HCT116 (cell line): ENCODE data around the gene ADAMTSL2.

Experiments
- ATF3 ChIP-seq: IDR thresholded peaks from 2 replicates; pipeline ENCODE4 v1.6.1; 2012
- CTCF ChIP-seq, 3 experiments: fragments of 200-600 bp in 1 of 3; sonication (generic) in 1 of 3; IDR thresholded peaks in 2 of 3; conservative IDR thresholded peaks in 1 of 3; 2 replicates each; pipeline ENCODE4 v1.5.1; 2012 to 2017; ENCODE audit warnings: low read depth in 2 of 3, low read length in 2 of 3, antibody characterized with exemption in 1 of 3, borderline replicate concordance in 1 of 3, control low read depth in 1 of 3, mild to moderate bottlenecking in 1 of 3, mixed read lengths in 1 of 3, mixed run types in 1 of 3, moderate library complexity in 1 of 3; ENCODE audit not compliant: insufficient read depth in 1 of 3
- EZH2 ChIP-seq: fragments of 200-600 bp; sonication (generic); IDR thresholded peaks from 2 replicates; pipeline ENCODE4 v1.6.1; 2017; ENCODE audit warnings: antibody characterized with exemption, mixed run types
- FOSL1 ChIP-seq: IDR thresholded peaks from 2 replicates; pipeline ENCODE4 v1.6.1; 2012; ENCODE audit warnings: low read depth
- POLR2A ChIP-seq: IDR thresholded peaks from 2 replicates; pipeline ENCODE4 v1.7.0; 2011; ENCODE audit warnings: borderline replicate concordance; ENCODE audit not compliant: insufficient read depth, insufficient read length; ENCODE audit errors: extremely low read depth
- POLR2AphosphoS5 ChIP-seq: IDR thresholded peaks from 2 replicates; pipeline ENCODE4 v1.6.1; 2011; ENCODE audit warnings: mild to moderate bottlenecking, low read depth, low read length, moderate library complexity
- REST ChIP-seq: IDR thresholded peaks from 2 replicates; pipeline ENCODE4 v1.6.1; 2012; ENCODE audit warnings: low read depth
- SIN3A ChIP-seq: IDR thresholded peaks from 2 replicates; pipeline ENCODE4 v1.6.1; 2012; ENCODE audit warnings: low read depth
- SP1 ChIP-seq: IDR thresholded peaks from 2 replicates; pipeline ENCODE4 v1.6.1; 2012; ENCODE audit warnings: low read depth
- SRF ChIP-seq: IDR thresholded peaks from 2 replicates; pipeline ENCODE4 v1.6.1; 2012; ENCODE audit warnings: low read depth
- YY1 ChIP-seq: IDR thresholded peaks from 2 replicates; pipeline ENCODE4 v1.6.1; 2011; ENCODE audit warnings: low read length, low read depth, moderate library complexity, mild to moderate bottlenecking; ENCODE audit not compliant: insufficient replicate concordance; ENCODE audit errors: extremely low read depth
- ZNF274 ChIP-seq: fragments of 200-500 bp; sonication (Bioruptor generic); IDR thresholded peaks from 2 replicates; pipeline ENCODE4 v1.6.1; 2014; ENCODE audit warnings: mild to moderate bottlenecking, low read depth, low read length, inconsistent platforms

- TF ChIP-seq POLR2A (no peak), POLR2AphosphoS5 (no peak), REST (no peak), CTCF (IDR thresholded peaks at IDR 0.05 in 2 of 3, conservative IDR thresholded peaks at IDR 0.05 in 1 of 3; ENCODE audit: borderline replicate concordance in 1 of 3, insufficient read depth in 1 of 3, low read depth in 2 of 3, low read length in 2 of 3) (no peak), YY1 (no peak), ATF3 (no peak), SRF (no peak), EZH2 (no peak), SIN3A (no peak), ZNF274 (no peak), SP1 (no peak), FOSL1 (no peak)
Measured at GRCh38 chr9:133506653-133507038, 27.9 kb upstream of the ADAMTSL2 start.
